ENCODE measurements around the gene PPME1. TPM values are rescaled to one million over a fixed set of nuclear protein-coding genes. Genes with fewer than 3 reads are reported as not detected.

Gene PPME1
- total RNA-seq, 3 donors from 2014 or later: 16.8 to 27.7 (median 25.2) TPM

DNA sequence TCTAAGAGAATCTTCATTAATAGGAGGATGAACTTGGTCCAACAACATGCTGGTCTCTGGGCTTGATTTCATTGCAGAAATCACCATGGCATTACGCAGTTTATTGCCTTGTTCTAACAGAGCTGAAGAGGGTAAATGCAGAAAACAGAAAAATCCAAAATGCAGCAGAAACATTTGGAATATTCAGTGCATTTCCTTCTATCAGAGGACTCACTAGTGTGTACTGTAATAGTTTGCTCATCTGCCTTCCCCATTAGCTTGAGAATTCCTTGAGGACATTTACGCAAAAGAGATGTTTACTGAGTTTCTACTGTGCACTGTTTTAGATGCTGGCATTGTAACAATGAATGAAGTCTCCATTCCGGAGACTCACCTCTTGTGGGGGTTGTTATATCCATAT, 37.7 kb upstream of the PPME1 start:
- H3K4me1 ChIP-seq: no peaks in the 10 kb centered on the region
- no peaks in the 10 kb centered on the region for H3K9me3 ChIP-seq
- no peaks in the 10 kb centered on the region for H3K36me3 ChIP-seq
- DNase-seq (ENCODE audit: low spot score in 2 of 2): no peak
- no peak overlapping the region for H3K4me3 ChIP-seq
- intact Hi-C loops (cut with DNase I; ENCODE audit: low total_unique reads): no loop called here
- TF ChIP-seq, protein P1, sequence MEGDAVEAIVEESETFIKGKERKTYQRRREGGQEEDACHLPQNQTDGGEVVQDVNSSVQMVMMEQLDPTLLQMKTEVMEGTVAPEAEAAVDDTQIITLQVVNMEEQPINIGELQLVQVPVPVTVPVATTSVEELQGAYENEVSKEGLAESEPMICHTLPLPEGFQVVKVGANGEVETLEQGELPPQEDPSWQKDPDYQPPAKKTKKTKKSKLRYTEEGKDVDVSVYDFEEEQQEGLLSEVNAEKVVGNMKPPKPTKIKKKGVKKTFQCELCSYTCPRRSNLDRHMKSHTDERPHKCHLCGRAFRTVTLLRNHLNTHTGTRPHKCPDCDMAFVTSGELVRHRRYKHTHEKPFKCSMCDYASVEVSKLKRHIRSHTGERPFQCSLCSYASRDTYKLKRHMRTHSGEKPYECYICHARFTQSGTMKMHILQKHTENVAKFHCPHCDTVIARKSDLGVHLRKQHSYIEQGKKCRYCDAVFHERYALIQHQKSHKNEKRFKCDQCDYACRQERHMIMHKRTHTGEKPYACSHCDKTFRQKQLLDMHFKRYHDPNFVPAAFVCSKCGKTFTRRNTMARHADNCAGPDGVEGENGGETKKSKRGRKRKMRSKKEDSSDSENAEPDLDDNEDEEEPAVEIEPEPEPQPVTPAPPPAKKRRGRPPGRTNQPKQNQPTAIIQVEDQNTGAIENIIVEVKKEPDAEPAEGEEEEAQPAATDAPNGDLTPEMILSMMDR (IDR thresholded peaks at IDR 0.05): no peak
- TF ChIP-seq POLR2A (IDR thresholded peaks at IDR 0.05): no peak
- no peak for TF ChIP-seq POLR2AphosphoS5 (IDR thresholded peaks at IDR 0.05)
- no peak overlapping the region for H3K27ac ChIP-seq
- H3K27me3 ChIP-seq: no peaks in the 10 kb centered on the region

DNA sequence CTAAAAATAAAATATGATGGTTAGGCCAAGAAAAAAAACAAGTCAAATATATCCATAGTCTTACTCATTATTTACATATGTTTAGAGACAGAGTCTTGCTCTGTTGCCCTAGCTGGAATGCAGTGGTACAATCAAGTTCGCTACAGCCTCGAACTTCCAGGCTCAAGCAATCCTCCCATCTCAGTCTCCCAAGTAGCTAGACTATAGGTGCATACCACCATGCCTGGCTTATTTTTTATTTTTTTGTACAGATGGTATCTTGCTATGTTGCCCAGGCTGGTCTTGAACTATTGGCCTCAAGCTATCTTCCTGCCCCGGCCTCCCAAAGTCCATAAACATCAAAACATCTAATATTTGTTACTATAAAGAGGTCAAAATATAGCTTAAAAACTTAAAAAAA, 36.4 kb upstream of the PPME1 start:
- H3K27me3 ChIP-seq: no peaks in the 10 kb centered on the region
- no peak overlapping the region for H3K4me3 ChIP-seq
- DNase-seq (ENCODE audit: low spot score in 2 of 2): no peak
- no peak overlapping the region for H3K27ac ChIP-seq
- H3K36me3 ChIP-seq: no peaks in the 10 kb centered on the region
- no peaks in the 10 kb centered on the region for H3K9me3 ChIP-seq
- intact Hi-C loops (cut with DNase I; ENCODE audit: low total_unique reads): no loop called here
- no peaks in the 10 kb centered on the region for H3K4me1 ChIP-seq
- no peak for TF ChIP-seq POLR2AphosphoS5 (IDR thresholded peaks at IDR 0.05)
- TF ChIP-seq POLR2A (IDR thresholded peaks at IDR 0.05): no peak
- TF ChIP-seq, protein P1 (IDR thresholded peaks at IDR 0.05): no peak

DNA sequence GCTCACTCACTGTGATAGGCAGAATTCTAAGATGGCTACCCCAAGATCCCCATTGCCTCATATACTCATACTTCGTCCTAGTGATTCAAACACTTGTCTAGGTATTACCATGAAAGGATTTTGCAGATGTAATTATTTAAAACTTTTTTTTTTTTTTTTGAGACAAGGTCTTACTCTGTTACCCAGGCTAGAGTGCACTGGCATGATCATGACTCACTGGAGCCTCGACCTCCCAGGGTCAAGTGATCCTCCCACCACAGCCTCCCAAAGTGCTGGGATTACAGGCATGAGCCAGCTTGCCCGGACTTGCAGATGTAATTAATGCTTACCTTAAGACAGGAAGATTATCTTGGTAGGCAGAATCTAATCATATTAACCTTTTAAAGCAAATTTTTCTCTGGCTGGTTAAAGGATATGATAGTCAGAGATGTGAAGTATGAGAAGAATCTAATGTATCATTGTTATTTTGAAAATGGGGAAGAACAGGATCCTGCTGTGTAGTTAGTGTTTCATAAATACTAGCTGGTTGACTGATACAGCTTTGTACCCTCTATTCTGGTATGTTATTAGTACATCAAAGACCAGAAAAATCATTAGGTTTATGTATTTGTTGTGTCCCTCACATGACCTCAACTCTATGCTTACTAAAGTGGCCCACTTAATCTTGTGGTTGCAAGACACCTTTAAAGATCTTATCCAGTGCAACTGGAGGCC, 35.8 kb upstream of the PPME1 start:
- H3K4me3 ChIP-seq: no peak overlapping the region
- intact Hi-C loops (cut with DNase I; ENCODE audit: low total_unique reads): no loop called here
- H3K27me3 ChIP-seq: no peaks in the 10 kb centered on the region
- H3K4me1 ChIP-seq: no peaks in the 10 kb centered on the region
- DNase-seq (ENCODE audit: low spot score in 2 of 2): no peak
- no peak overlapping the region for H3K27ac ChIP-seq
- TF ChIP-seq POLR2A (IDR thresholded peaks at IDR 0.05): no peak
- TF ChIP-seq, protein P1 (IDR thresholded peaks at IDR 0.05): no peak
- TF ChIP-seq POLR2AphosphoS5 (IDR thresholded peaks at IDR 0.05): no peak
- H3K36me3 ChIP-seq: no peaks in the 10 kb centered on the region
- H3K9me3 ChIP-seq: no peaks in the 10 kb centered on the region

DNA sequence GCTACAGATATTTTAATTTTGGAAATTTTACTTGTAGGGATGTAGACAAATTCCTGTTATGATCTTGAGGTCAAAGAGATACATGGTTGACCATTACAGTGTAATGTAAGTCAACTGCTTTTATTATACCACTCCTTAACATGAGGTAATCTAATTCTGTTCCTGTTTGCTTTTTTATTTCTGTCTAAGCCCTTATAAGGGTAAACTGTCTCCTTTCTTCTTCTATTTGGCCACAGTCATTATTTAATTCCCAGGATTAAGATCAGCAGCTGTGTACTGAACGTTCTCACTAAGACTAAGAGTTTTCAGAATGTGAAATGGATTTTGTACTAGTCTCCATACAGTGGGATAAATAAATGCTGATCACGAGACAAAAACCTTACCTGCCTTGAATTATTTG, 33.1 kb upstream of the PPME1 start:
- peak overlapping the region; percentile 68 to 90 for H3K27ac ChIP-seq
- no peak for DNase-seq (ENCODE audit: low spot score in 2 of 2)
- intact Hi-C loops (cut with DNase I; ENCODE audit: low total_unique reads): no loop called here

DNA sequence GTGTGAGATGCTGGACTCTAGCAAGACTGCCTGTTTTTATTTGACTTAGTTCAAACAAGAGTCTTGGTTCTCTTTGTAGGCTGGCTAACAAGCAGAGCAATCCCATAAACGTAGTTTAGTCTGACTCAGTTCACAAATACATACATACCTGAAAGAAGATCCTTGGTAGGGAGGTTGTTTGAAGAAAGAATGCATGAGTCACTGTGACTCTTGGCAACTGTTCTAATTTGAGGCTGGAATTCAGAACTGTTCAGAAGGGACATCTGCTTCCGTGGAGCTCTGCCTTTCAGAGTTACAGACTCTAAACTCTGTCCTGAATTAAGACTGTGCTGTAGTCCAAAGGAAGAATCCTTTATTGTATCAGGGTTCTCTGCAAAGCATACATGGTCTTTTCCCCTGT, 32.5 kb upstream of the PPME1 start:
- no peak for TF ChIP-seq POLR2A (IDR thresholded peaks at IDR 0.05)
- no peak for TF ChIP-seq POLR2AphosphoS5 (IDR thresholded peaks at IDR 0.05)
- TF ChIP-seq, protein P1 (IDR thresholded peaks at IDR 0.05): no peak
- intact Hi-C loops (cut with DNase I; ENCODE audit: low total_unique reads): no loop called here
- H3K9me3 ChIP-seq: no peaks in the 10 kb centered on the region
- H3K27ac ChIP-seq: peak overlapping the region; percentile 68 to 90
- H3K36me3 ChIP-seq: no peaks in the 10 kb centered on the region
- H3K27me3 ChIP-seq: no peaks in the 10 kb centered on the region
- no peak overlapping the region for H3K4me3 ChIP-seq
- peak in 1 of 2 donors; percentile 38 for DNase-seq (ENCODE audit: low spot score in 2 of 2)
- H3K4me1 ChIP-seq: peaks cover 0 to 7% of the 10 kb centered on the region in 2 donors

More for the DNA sequence above, 33.1 kb upstream of the PPME1 start:
- no peaks in the 10 kb centered on the region for H3K36me3 ChIP-seq
- TF ChIP-seq POLR2AphosphoS5 (IDR thresholded peaks at IDR 0.05) (no peak), POLR2A (IDR thresholded peaks at IDR 0.05) (no peak)
- TF ChIP-seq, protein P1 (IDR thresholded peaks at IDR 0.05): no peak
- H3K9me3 ChIP-seq: no peaks in the 10 kb centered on the region
- H3K4me3 ChIP-seq: no peak overlapping the region
- peaks cover 0 to 7% of the 10 kb centered on the region in 2 donors for H3K4me1 ChIP-seq
- H3K27me3 ChIP-seq: no peaks in the 10 kb centered on the region
